GM12864 (cell line): ENCODE data around the gene CCDC112.

Source experiments
- DNase-seq: peaks from one replicate; pipeline ENCODE4 v3.0.0-alpha.2; 2011; ENCODE audit warnings: low read depth
- H3K4me3 ChIP-seq: 2 replicates; pipeline ENCODE4 v1.5.1; 2011; ENCODE audit warnings: mild to moderate bottlenecking, low read depth, low read length, control low read depth
- TF ChIP-seq, protein P1 (sequence below): IDR thresholded peaks from 2 replicates; pipeline ENCODE4 v1.5.1; 2011; ENCODE audit warnings: low read depth, mild to moderate bottlenecking, moderate library complexity, low read length, control low read depth, inconsistent platforms; ENCODE audit errors: missing control alignments

Gene CCDC112

DNA sequence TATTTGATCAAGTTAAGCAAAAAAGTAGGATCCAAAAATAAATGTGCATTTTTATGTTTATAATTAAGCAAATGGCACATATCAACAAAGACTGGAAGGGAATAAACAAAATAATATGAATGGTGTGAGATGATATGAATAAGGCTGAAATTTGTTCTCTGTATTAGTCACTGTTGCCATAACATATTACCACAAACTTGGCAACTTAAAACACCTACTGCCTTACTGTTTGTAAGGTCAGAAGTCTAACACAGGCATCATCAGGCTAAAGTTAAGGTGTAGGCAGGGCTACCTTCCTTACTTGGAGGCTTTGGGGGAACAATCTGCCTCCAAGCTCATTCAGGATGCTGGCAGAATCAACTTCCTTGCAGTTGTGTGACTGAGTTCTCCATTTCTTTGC is 53.0 kb downstream of the CCDC112 start:
- TF ChIP-seq, protein P1, sequence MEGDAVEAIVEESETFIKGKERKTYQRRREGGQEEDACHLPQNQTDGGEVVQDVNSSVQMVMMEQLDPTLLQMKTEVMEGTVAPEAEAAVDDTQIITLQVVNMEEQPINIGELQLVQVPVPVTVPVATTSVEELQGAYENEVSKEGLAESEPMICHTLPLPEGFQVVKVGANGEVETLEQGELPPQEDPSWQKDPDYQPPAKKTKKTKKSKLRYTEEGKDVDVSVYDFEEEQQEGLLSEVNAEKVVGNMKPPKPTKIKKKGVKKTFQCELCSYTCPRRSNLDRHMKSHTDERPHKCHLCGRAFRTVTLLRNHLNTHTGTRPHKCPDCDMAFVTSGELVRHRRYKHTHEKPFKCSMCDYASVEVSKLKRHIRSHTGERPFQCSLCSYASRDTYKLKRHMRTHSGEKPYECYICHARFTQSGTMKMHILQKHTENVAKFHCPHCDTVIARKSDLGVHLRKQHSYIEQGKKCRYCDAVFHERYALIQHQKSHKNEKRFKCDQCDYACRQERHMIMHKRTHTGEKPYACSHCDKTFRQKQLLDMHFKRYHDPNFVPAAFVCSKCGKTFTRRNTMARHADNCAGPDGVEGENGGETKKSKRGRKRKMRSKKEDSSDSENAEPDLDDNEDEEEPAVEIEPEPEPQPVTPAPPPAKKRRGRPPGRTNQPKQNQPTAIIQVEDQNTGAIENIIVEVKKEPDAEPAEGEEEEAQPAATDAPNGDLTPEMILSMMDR, result no peak
- H3K4me3 ChIP-seq, result no peak overlapping the region
- DNase-seq, result no peak

DNA sequence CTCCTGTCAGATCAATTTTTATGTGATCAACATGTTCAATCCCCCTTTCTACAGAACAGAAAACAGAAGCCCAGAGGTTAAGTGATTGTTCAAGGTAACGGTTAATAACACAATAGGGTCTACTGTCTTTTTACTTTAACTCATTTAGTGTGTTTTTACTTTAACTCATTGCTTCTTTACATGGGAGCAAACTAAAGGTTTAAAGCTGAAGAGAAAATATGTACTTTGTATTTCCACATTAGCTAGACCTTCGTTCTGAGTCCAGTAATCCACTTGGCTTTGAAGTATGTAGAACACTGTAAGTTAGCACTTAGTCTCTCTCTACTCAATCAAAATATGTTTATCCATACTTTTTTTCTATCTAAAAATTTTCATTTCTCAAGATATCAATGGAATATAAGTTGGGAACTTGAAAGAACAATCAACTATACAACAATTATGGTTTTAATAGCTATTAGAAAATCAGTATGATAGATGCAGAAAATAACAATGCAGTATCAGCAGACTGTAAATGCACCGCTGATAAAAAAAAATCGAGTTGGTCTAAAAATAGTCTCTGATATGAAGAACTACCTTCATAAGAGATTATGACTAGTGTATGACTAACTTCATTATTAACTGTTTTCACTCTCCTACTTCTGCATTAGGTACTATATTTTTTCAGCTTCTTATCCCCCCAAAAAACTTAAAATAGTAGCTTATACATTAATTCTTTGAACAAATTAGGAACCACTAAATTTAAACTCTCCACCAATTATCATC is 54.4 kb downstream of the CCDC112 start:
- no peak overlapping the region for H3K4me3 ChIP-seq
- TF ChIP-seq, protein P1, result no peak
- DNase-seq, result no peak

DNA sequence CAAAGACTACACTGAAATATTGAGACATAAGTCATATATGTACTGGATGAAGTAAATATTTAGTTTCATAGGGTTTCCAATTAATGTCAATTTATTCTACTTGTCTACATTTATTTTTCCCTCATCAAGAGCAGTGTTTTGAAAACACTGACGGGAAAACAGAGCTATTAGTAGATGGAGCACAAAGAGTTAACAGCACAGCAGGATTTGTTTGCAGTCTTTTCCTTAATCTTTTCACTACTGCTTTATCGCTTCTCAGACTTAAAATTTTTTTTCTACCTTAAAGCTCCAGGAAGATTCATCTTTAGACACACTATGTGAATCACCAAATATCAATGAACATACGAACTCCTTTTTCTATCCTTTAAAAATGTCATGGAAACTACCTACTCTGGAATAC is 59.4 kb downstream of the CCDC112 start:
- DNase-seq, result no peak
- TF ChIP-seq, protein P1, result no peak
- H3K4me3 ChIP-seq, result no peak overlapping the region

- DNase-seq, result no peak
- H3K4me3 ChIP-seq, result no peak overlapping the region
- TF ChIP-seq, protein P1, result no peak
Measured at GRCh38 chr5:115236599-115236998, 59.9 kb downstream of the CCDC112 start.

- no peak for DNase-seq
- no peak overlapping the region for H3K4me3 ChIP-seq
- TF ChIP-seq, protein P1, result no peak
Measured at GRCh38 chr5:115231598-115231997, 64.9 kb downstream of the CCDC112 start.

- TF ChIP-seq, protein P1, result no peak
- no peak for DNase-seq
- H3K4me3 ChIP-seq, result no peak overlapping the region
Measured at GRCh38 chr5:115229606-115230005, 66.8 kb downstream of the CCDC112 start.

- TF ChIP-seq, protein P1, result no peak
- no peak overlapping the region for H3K4me3 ChIP-seq
- DNase-seq, result no peak
Measured at GRCh38 chr5:115227281-115227680, 69.2 kb downstream of the CCDC112 start.
